ENCODE measurements around the gene SMAD3.
"Not testable (repeated sequence)": the region's sequence is repeated elsewhere in the genome, so short reads cannot be mapped to it uniquely, and the experiment has no call there.

The SMAD3 gene

GRCh38 chr15:67114046-67114445 lies 48.6 kb downstream of the SMAD3 start:
- no peak for DNase-seq

GRCh38 chr15:67114846-67115585 lies 49.6 kb downstream of the SMAD3 start:
- no peak for DNase-seq

- no peak for DNase-seq
These were observed 50.2 kb downstream of the SMAD3 start for GRCh38 chr15:67115586-67115969.

DNA sequence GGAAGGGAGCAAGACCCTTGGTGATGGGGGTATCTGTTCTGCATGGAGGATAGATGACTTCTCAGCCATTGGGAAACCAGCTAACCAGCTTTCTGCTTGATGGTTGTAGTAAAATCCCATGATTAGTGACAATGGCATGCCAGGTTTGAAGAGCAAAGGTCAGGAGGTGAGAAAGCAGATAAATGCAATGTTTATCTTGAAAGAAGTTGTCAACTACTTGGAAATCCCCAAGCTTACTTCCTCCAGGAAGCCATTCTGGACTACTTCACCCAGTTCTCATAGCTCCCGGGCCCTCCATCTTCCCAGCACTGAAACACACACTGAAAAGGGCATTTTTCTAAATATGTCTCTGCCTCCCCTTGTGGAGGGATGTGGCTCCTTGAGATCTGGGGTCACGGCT lies 51.3 kb downstream of the SMAD3 start:
- DNase-seq, result no peak

DNA sequence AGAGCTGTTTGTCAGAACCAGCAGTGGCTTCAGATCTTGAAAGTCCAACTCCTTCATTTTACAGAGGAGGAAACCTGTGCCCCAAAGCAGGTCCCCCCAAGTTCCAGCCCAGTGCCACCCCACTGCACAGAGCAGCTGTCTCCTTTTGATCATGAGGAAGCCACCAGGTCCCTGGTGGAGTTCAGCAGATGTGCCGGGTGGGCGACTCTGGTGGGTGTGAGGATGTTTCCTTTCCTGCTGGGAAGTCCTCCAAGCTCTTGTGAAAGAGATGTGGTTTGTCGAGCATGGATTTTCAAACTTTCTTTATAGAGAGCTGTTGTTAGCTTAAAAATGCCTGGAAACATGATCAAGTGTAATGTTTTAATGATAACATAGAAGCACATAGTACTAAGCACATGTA lies 52.0 kb downstream of the SMAD3 start:
- no peak for DNase-seq

GRCh38 chr15:67118808-67119207 lies 53.4 kb downstream of the SMAD3 start:
- no peak for DNase-seq

DNA sequence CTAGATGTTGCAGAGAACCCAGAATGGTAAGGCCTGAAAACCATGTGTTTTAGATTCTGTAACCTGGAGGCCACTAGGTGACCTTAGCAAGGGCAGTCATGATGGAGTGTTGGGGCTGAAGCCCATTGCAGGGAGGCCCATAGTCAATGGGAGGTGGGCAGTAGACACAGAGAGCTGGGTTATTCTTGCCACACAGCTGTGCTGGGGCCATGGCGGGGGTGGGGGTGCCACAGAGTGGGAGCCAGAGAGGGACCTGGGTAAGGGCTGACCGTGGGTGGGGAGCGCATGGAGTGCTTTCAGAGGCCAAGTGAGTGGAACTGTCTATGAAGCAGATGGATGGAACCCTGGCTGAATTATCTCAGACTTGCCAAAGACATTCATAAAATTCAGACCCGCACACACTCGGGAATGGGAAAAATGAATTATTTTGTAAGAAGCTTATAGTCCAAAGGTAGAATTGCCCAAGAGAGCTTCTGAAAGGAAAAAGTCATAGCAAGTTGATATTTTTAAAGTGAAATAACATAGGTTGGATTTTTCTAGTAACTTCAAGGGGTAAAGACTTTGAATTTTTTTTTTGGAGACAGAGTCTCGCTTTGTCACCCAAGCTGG lies 53.9 kb downstream of the SMAD3 start:
- no peak for DNase-seq

DNA sequence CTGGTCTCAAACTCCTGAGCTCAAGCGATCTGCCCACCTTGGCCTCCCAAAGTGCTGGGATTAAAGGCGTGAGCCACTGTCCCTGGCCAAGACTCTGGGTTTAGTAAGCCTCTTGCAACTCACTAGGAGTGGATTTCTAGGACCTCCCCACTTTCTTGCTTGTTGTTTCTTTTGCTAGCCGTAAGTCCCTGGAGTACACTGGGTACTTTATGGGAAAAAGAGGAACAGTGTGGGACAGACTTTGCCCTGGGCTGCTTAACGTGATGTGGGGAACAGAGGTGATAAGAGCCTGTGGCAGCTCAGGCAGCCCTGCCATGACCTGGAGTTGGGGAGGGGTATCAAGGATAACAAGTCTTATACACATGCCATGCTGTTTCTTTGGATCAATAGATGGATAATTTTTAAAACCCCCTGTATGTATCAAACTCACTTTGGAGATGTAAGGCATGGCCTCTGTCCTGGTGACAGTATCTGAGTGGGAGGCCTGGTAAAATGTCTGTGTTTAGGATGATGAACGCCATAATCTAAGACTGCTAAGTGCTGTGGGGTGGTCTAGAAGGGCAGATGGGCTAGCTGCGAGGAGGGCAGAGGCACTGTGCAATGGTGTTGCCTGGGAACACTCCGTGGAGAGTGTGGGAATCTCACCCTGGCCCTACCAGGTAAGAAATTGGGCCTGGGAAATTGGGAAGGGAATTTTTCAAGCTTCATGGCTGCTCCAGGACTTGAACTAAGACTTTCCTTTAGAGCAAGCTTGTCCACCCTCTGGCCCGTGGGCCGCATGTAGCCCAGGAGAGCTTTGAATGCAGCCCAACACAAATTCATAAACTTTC lies 54.8 kb downstream of the SMAD3 start:
- no peak for DNase-seq

- no peak for DNase-seq
These were observed 55.6 kb downstream of the SMAD3 start for GRCh38 chr15:67120839-67121643.

- no peak for DNase-seq
These were observed 56.5 kb downstream of the SMAD3 start for GRCh38 chr15:67121644-67122605.

DNA sequence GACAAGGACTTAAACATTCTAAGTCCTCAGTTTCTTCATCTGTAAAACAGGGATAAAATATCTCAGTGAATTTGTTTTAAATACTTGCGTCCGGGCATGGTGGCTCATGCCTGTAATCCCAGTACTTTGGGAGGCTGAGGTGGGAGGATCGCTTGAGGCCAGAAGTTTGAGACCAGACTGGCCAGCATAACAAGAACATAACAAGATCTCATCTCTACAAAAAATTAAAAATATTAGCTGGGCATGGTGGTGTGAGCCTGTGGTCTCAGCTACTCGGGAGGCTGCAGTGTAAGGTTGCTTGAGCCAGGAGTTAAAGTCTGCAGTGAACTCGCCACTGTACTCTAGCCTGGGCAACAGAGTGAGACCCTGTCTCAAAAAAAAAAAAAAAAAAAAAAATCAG lies 57.4 kb downstream of the SMAD3 start:
- DNase-seq, result not testable (repeated sequence)

GRCh38 chr15:67123291-67123690 lies 57.9 kb downstream of the SMAD3 start:
- DNase-seq, result not testable (repeated sequence)

GRCh38 chr15:67124111-67124510 lies 58.7 kb downstream of the SMAD3 start:
- DNase-seq, result no peak

GRCh38 chr15:67124911-67125588 lies 59.6 kb downstream of the SMAD3 start:
- no peak for DNase-seq

- peak; percentile 46 for DNase-seq
These were observed 60.4 kb downstream of the SMAD3 start for GRCh38 chr15:67125589-67126502.

GRCh38 chr15:67126551-67127330 lies 61.3 kb downstream of the SMAD3 start:
- DNase-seq, result no peak

- DNase-seq, result no peak
These were observed 61.9 kb downstream of the SMAD3 start for GRCh38 chr15:67127331-67127664.

DNA sequence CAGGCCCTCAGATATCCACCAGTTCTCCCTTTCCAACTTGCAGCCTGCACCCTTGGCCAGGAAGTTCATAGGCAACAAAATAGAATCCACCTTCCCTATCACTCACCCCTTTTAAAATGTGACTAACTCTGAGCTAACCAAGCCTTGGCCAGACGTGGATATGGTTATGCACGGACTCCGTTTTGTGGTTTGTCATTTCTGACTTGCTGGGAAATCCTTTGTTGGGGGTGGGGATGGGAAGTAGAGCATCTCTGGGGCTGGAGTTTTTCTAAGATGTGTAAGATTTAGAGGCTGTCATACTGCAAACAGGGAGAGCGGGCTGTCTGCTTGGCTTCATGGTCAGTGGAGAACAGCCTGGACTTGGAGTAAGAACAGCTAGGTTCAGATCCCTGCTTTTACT lies 62.6 kb downstream of the SMAD3 start:
- DNase-seq, result no peak

GRCh38 chr15:67130166-67130565 lies 64.8 kb downstream of the SMAD3 start:
- DNase-seq, result no peak

All from NCI-H1694 treated with DMSO at 0.1 percent for 48 hours (cell line).